Measurements from ENCODE around the gene USP30. TPM values are rescaled to one million over a fixed set of nuclear protein-coding genes. Genes with fewer than 3 reads are reported as not detected.
"Not testable (repeated sequence)": the region's sequence is repeated elsewhere in the genome, so short reads cannot be mapped to it uniquely, and the experiment has no call there.

The USP30 gene
- total RNA-seq, 1 donor from 2014 or later, result 18.2 TPM

DNA sequence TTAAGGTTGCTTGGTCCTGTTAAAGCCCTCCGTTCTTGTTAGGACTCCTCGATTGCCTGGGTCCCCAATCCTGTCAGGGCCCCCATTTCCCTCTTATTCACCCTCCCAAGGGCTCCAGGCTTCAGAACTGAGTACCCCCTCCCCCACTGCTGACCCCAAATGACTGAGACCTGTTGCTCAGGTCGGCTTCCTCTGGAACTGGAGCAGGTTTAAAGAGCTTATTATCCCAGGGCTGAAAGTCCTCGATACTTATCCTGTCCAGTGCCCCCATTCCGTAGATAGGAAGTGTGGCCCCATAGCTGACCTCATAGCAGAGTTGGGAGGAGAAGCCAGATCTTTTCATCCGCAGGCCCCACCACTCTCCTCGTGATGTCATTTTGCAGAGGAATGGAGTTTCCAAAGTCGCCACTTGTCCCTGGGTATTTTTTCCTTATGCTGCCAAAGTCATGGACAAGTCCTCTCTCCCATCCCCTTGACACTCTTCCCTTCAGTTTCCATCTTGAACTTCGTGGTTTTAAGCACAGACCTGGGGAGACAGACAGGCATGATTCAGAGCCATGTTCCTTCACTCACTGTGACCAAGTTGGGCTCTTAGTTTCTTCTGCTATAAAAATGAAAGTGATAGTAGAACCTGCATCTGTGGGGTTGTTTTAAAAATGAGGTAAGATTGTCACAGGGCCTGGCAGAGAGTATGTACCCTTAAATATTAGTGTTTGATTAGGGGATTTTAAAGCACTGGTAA, 1.2 kb downstream of the USP30 start:
- H3K27ac Mint-ChIP-seq (ENCODE audit: unreplicated experiment), result peak overlapping the region; percentile 92
- TF ChIP-seq, protein P1, sequence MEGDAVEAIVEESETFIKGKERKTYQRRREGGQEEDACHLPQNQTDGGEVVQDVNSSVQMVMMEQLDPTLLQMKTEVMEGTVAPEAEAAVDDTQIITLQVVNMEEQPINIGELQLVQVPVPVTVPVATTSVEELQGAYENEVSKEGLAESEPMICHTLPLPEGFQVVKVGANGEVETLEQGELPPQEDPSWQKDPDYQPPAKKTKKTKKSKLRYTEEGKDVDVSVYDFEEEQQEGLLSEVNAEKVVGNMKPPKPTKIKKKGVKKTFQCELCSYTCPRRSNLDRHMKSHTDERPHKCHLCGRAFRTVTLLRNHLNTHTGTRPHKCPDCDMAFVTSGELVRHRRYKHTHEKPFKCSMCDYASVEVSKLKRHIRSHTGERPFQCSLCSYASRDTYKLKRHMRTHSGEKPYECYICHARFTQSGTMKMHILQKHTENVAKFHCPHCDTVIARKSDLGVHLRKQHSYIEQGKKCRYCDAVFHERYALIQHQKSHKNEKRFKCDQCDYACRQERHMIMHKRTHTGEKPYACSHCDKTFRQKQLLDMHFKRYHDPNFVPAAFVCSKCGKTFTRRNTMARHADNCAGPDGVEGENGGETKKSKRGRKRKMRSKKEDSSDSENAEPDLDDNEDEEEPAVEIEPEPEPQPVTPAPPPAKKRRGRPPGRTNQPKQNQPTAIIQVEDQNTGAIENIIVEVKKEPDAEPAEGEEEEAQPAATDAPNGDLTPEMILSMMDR (IDR thresholded peaks at IDR 0.05), result no peak
- peak overlapping the region; percentile 95 for H3K4me3 Mint-ChIP-seq (ENCODE audit: unreplicated experiment)
- peaks cover 13% of the 10 kb centered on the region for H3K36me3 Mint-ChIP-seq (ENCODE audit: unreplicated experiment)
- H3K27me3 Mint-ChIP-seq (ENCODE audit: unreplicated experiment), result no peaks in the 10 kb centered on the region
- peaks cover 15% of the 10 kb centered on the region for H3K4me1 Mint-ChIP-seq (ENCODE audit: unreplicated experiment)
- H3K9me3 Mint-ChIP-seq (ENCODE audit: unreplicated experiment), result no peaks in the 10 kb centered on the region
- DNase-seq (ENCODE audit: extremely low spot score, unreplicated experiment), result no peak

DNA sequence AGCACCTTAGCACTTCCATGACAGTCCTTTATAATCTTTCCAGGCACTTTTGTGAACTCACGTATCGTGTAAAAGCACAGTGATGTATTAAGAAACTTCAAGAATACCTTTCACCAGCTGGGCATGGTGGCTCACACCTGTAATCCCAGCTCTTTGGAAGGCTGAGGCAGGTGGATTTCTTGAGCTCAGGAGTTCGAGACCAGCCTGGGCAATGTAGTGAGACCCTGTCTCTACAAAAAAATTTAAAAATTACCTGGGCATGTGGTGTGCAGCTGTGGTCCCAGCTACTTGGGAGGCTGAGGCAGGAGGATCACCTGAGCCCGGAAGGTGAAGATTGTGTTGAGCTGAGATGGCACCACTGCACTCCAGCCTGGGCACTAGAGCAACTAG, 1.7 kb downstream of the USP30 start:
- peak overlapping the region; percentile 92 for H3K27ac Mint-ChIP-seq (ENCODE audit: unreplicated experiment)
- peaks cover 15% of the 10 kb centered on the region for H3K4me1 Mint-ChIP-seq (ENCODE audit: unreplicated experiment)
- peaks cover 15% of the 10 kb centered on the region for H3K36me3 Mint-ChIP-seq (ENCODE audit: unreplicated experiment)
- not testable (repeated sequence) for H3K9me3 Mint-ChIP-seq (ENCODE audit: unreplicated experiment); H3K27me3 Mint-ChIP-seq (ENCODE audit: unreplicated experiment); DNase-seq (ENCODE audit: extremely low spot score, unreplicated experiment)
- peak overlapping the region; percentile 95 for H3K4me3 Mint-ChIP-seq (ENCODE audit: unreplicated experiment)

DNA sequence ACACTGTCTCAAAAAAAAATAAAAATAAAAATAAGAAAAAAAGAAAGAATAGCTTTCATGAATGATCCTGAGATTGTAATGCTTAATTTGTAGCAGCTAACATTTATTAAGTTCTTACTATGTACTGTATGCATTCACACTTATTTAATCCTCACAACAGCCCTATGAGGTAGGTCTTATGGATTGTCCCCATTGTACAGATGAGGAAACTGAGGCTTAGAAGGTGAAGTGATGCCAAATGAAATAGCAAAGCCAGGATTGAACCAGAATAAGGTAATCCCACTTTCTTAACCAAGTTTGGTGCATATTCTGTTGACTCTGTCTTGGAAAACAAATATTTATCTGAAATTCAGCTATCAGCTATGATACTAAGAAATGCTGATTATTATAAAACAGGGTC, 2.1 kb downstream of the USP30 start:
- Mint-ChIP-seq H3K27ac (ENCODE audit: unreplicated experiment) (no peak overlapping the region), H3K4me1 (ENCODE audit: unreplicated experiment) (peaks cover 15% of the 10 kb centered on the region), H3K4me3 (ENCODE audit: unreplicated experiment) (no peak overlapping the region), H3K36me3 (ENCODE audit: unreplicated experiment) (peaks cover 15% of the 10 kb centered on the region), H3K27me3 (ENCODE audit: unreplicated experiment) (no peaks in the 10 kb centered on the region), H3K9me3 (ENCODE audit: unreplicated experiment) (no peaks in the 10 kb centered on the region)
- no peak for DNase-seq (ENCODE audit: extremely low spot score, unreplicated experiment)
- TF ChIP-seq, protein P1 (IDR thresholded peaks at IDR 0.05), result no peak

DNA sequence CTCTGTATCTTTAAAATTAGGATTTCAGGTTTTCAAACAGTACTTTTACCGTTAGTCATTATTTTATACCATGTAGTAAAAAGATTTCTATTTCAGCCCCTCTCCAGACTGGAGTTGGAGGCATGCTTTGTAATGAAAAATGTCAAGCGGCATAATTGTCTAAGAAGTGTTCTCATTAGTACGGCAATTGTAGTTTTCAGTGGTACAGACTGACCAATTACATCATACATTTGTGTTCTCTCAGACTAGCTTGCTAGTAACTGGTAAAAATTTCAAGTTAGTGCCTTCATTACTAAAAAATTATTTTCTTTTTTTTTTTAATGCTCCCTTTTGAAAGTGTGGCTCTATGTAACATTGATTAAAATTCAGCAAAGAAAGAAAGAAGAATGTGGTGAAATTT, 4.5 kb downstream of the USP30 start:
- TF ChIP-seq, protein P1 (IDR thresholded peaks at IDR 0.05), result no peak
- no peak for DNase-seq (ENCODE audit: extremely low spot score, unreplicated experiment)
- Mint-ChIP-seq H3K4me3 (ENCODE audit: unreplicated experiment) (no peak overlapping the region), H3K4me1 (ENCODE audit: unreplicated experiment) (peaks cover 15% of the 10 kb centered on the region), H3K9me3 (ENCODE audit: unreplicated experiment) (no peaks in the 10 kb centered on the region), H3K36me3 (ENCODE audit: unreplicated experiment) (peaks cover 19% of the 10 kb centered on the region), H3K27ac (ENCODE audit: unreplicated experiment) (no peak overlapping the region), H3K27me3 (ENCODE audit: unreplicated experiment) (no peaks in the 10 kb centered on the region)

DNA sequence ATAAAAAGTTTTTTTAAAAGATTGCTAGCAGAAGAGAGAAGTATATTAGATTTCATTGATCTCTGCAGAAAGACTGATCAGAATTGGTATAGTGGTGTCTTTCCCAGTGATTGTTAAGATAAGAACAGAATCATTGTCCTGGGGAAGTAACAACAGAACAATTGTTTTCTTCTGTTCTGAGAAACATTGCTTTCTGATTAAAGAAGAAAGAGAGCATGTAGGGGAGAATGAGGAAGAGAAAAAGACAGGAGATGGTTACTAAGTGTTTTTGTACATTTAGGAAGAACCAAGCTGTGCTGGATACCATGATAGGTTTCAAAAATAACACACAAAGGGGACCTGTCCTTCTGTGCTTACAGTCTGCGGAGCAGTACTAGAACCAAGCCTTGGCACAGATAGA, 5.0 kb downstream of the USP30 start:
- H3K4me1 Mint-ChIP-seq (ENCODE audit: unreplicated experiment), result peaks cover 11% of the 10 kb centered on the region
- H3K27ac Mint-ChIP-seq (ENCODE audit: unreplicated experiment), result no peak overlapping the region
- TF ChIP-seq, protein P1 (IDR thresholded peaks at IDR 0.05), result no peak
- H3K27me3 Mint-ChIP-seq (ENCODE audit: unreplicated experiment), result no peaks in the 10 kb centered on the region
- H3K36me3 Mint-ChIP-seq (ENCODE audit: unreplicated experiment), result peaks cover 20% of the 10 kb centered on the region
- no peaks in the 10 kb centered on the region for H3K9me3 Mint-ChIP-seq (ENCODE audit: unreplicated experiment)
- H3K4me3 Mint-ChIP-seq (ENCODE audit: unreplicated experiment), result no peak overlapping the region
- DNase-seq (ENCODE audit: extremely low spot score, unreplicated experiment), result no peak
